Measurements from ENCODE around the gene MGAT4C.

DNA sequence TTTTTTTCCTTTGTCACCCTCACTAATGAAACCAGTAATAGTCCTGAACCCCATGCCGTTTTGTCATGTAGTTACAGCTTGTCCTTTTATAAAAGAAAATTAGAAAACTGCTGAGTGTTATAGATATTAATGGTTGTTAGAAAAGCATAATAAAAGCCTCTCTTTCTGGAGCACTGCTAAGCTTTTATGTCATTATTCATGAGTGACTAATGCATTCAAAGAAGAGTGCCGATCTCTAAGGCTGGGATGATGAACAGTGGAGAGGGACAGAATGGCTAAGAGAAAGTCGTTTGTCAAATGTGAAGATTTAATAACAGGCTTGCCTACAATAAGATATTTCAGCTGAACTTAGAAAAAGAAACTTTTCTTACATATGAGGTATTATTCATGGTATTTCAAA lies 121.6 kb downstream of the MGAT4C start:
- TF ChIP-seq, protein P1, sequence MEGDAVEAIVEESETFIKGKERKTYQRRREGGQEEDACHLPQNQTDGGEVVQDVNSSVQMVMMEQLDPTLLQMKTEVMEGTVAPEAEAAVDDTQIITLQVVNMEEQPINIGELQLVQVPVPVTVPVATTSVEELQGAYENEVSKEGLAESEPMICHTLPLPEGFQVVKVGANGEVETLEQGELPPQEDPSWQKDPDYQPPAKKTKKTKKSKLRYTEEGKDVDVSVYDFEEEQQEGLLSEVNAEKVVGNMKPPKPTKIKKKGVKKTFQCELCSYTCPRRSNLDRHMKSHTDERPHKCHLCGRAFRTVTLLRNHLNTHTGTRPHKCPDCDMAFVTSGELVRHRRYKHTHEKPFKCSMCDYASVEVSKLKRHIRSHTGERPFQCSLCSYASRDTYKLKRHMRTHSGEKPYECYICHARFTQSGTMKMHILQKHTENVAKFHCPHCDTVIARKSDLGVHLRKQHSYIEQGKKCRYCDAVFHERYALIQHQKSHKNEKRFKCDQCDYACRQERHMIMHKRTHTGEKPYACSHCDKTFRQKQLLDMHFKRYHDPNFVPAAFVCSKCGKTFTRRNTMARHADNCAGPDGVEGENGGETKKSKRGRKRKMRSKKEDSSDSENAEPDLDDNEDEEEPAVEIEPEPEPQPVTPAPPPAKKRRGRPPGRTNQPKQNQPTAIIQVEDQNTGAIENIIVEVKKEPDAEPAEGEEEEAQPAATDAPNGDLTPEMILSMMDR (optimal IDR thresholded peaks at IDR 0.05 in 1 of 3, IDR thresholded peaks at IDR 0.05 in 1 of 3, conservative IDR thresholded peaks at IDR 0.05 in 1 of 3; ENCODE audit: extremely low read depth in 1 of 3, insufficient read depth in 2 of 3, low read length in 3 of 3): no peak
- no peak for TF ChIP-seq EZH2 (IDR thresholded peaks at IDR 0.05; ENCODE audit: low read length)
